ENCODE results near the gene CR1L.
"Not testable (repeated sequence)": the region's sequence is repeated elsewhere in the genome, so short reads cannot be mapped to it uniquely, and the experiment has no call there.

Gene CR1L

GRCh38 chr1:207633226-207633625 is 11.7 kb upstream of the CR1L start:
- DNase-seq (ENCODE audit: low spot score in 2 of 2), result no peak
- Mint-ChIP-seq H3K36me3 (ENCODE audit: insufficient read depth) (no peaks in the 10 kb centered on the region), H3K27ac (ENCODE audit: low read depth) (no peak overlapping the region)

GRCh38 chr1:207633699-207634289 is 11.1 kb upstream of the CR1L start:
- not testable (repeated sequence) for H3K36me3 Mint-ChIP-seq (ENCODE audit: insufficient read depth); ATAC-seq (replicated peaks; ENCODE audit: extremely low read depth, poor library complexity, severe bottlenecking); DNase-seq (ENCODE audit: low spot score in 2 of 2); H3K9me3 Mint-ChIP-seq; H3K4me3 Mint-ChIP-seq; H3K4me1 Mint-ChIP-seq; H3K27ac Mint-ChIP-seq (ENCODE audit: low read depth)
- peaks cover 37% of the 10 kb centered on the region for H3K27me3 Mint-ChIP-seq

More at GRCh38 chr1:207633226-207633625, 11.7 kb upstream of the CR1L start:
- Mint-ChIP-seq H3K4me1 (no peaks in the 10 kb centered on the region), H3K27me3 (peaks cover 31% of the 10 kb centered on the region), H3K9me3 (no peaks in the 10 kb centered on the region), H3K4me3 (no peak overlapping the region)
- no peak for ATAC-seq (replicated peaks; ENCODE audit: extremely low read depth, poor library complexity, severe bottlenecking)

- ATAC-seq (replicated peaks; ENCODE audit: extremely low read depth, poor library complexity, severe bottlenecking); H3K4me3 Mint-ChIP-seq; DNase-seq (ENCODE audit: low spot score in 2 of 2); H3K4me1 Mint-ChIP-seq; H3K27ac Mint-ChIP-seq (ENCODE audit: low read depth); H3K36me3 Mint-ChIP-seq (ENCODE audit: insufficient read depth); H3K9me3 Mint-ChIP-seq: not testable (repeated sequence)
- peaks cover 42% of the 10 kb centered on the region for H3K27me3 Mint-ChIP-seq
Observed at GRCh38 chr1:207634293-207634692, 10.6 kb upstream of the CR1L start.

- H3K4me3 Mint-ChIP-seq; H3K27ac Mint-ChIP-seq (ENCODE audit: low read depth); ATAC-seq (replicated peaks; ENCODE audit: extremely low read depth, poor library complexity, severe bottlenecking); H3K4me1 Mint-ChIP-seq; H3K9me3 Mint-ChIP-seq; H3K36me3 Mint-ChIP-seq (ENCODE audit: insufficient read depth); DNase-seq (ENCODE audit: low spot score in 2 of 2): not testable (repeated sequence)
- H3K27me3 Mint-ChIP-seq, result peaks cover 51% of the 10 kb centered on the region
Observed at GRCh38 chr1:207635569-207636186, 9.3 kb upstream of the CR1L start.

- not testable (repeated sequence) for H3K4me3 Mint-ChIP-seq; H3K36me3 Mint-ChIP-seq (ENCODE audit: insufficient read depth); DNase-seq (ENCODE audit: low spot score in 2 of 2); H3K4me1 Mint-ChIP-seq; H3K27ac Mint-ChIP-seq (ENCODE audit: low read depth); H3K9me3 Mint-ChIP-seq; ATAC-seq (replicated peaks; ENCODE audit: extremely low read depth, poor library complexity, severe bottlenecking)
- peaks cover 63% of the 10 kb centered on the region for H3K27me3 Mint-ChIP-seq
Observed at GRCh38 chr1:207638487-207639145, 6.3 kb upstream of the CR1L start.

- not testable (repeated sequence) for ATAC-seq (replicated peaks; ENCODE audit: extremely low read depth, poor library complexity, severe bottlenecking); H3K27ac Mint-ChIP-seq (ENCODE audit: low read depth); H3K4me1 Mint-ChIP-seq; H3K36me3 Mint-ChIP-seq (ENCODE audit: insufficient read depth); H3K9me3 Mint-ChIP-seq; H3K4me3 Mint-ChIP-seq; DNase-seq (ENCODE audit: low spot score in 2 of 2)
- H3K27me3 Mint-ChIP-seq, result peaks cover 63% of the 10 kb centered on the region
Observed at GRCh38 chr1:207639362-207639761, 5.6 kb upstream of the CR1L start.

- Mint-ChIP-seq H3K4me1 (peaks cover 6% of the 10 kb centered on the region), H3K4me3 (peak overlapping the region; percentile 54), H3K27ac (ENCODE audit: low read depth) (no peak overlapping the region), H3K9me3 (no peaks in the 10 kb centered on the region), H3K36me3 (ENCODE audit: insufficient read depth) (peaks cover 1% of the 10 kb centered on the region), H3K27me3 (peaks cover 50% of the 10 kb centered on the region)
- ATAC-seq (replicated peaks; ENCODE audit: extremely low read depth, poor library complexity, severe bottlenecking) (no peak), DNase-seq (ENCODE audit: low spot score in 2 of 2) (no peak)
Observed at GRCh38 chr1:207644166-207644851, 624 bp upstream of the CR1L start.

GRCh38 chr1:207645635-207646081 is 725 bp downstream of the CR1L start:
- Mint-ChIP-seq H3K9me3 (no peaks in the 10 kb centered on the region), H3K27ac (ENCODE audit: low read depth) (no peak overlapping the region), H3K4me1 (peaks cover 6% of the 10 kb centered on the region), H3K36me3 (ENCODE audit: insufficient read depth) (peaks cover 1% of the 10 kb centered on the region), H3K27me3 (peaks cover 49% of the 10 kb centered on the region), H3K4me3 (peak overlapping the region; percentile 54)
- DNase-seq (ENCODE audit: low spot score in 2 of 2) (no peak), ATAC-seq (replicated peaks; ENCODE audit: extremely low read depth, poor library complexity, severe bottlenecking) (no peak)

- Mint-ChIP-seq H3K36me3 (ENCODE audit: insufficient read depth) (peaks cover 1% of the 10 kb centered on the region), H3K4me3 (no peak overlapping the region)
Observed at GRCh38 chr1:207646171-207646570, 1.2 kb downstream of the CR1L start.

GRCh38 chr1:207646944-207647579 is 2.1 kb downstream of the CR1L start:
- peaks cover 47% of the 10 kb centered on the region for H3K27me3 Mint-ChIP-seq
- H3K36me3 Mint-ChIP-seq (ENCODE audit: insufficient read depth), result peaks cover 1% of the 10 kb centered on the region
- no peak for ATAC-seq (replicated peaks; ENCODE audit: extremely low read depth, poor library complexity, severe bottlenecking)
- no peak overlapping the region for H3K4me3 Mint-ChIP-seq
- H3K9me3 Mint-ChIP-seq, result no peaks in the 10 kb centered on the region
- DNase-seq (ENCODE audit: low spot score in 2 of 2), result no peak
- H3K4me1 Mint-ChIP-seq, result peaks cover 6% of the 10 kb centered on the region
- H3K27ac Mint-ChIP-seq (ENCODE audit: low read depth), result no peak overlapping the region

More at GRCh38 chr1:207646171-207646570, 1.2 kb downstream of the CR1L start:
- peaks cover 6% of the 10 kb centered on the region for H3K4me1 Mint-ChIP-seq
- H3K9me3 Mint-ChIP-seq, result no peaks in the 10 kb centered on the region
- DNase-seq (ENCODE audit: low spot score in 2 of 2), result no peak
- no peak overlapping the region for H3K27ac Mint-ChIP-seq (ENCODE audit: low read depth)
- H3K27me3 Mint-ChIP-seq, result peaks cover 50% of the 10 kb centered on the region
- ATAC-seq (replicated peaks; ENCODE audit: extremely low read depth, poor library complexity, severe bottlenecking), result no peak

- Mint-ChIP-seq H3K36me3 (ENCODE audit: insufficient read depth) (peaks cover 1% of the 10 kb centered on the region), H3K9me3 (no peaks in the 10 kb centered on the region), H3K4me1 (peaks cover 6% of the 10 kb centered on the region), H3K27ac (ENCODE audit: low read depth) (no peak overlapping the region), H3K27me3 (peaks cover 40% of the 10 kb centered on the region), H3K4me3 (no peak overlapping the region)
- no peak for DNase-seq (ENCODE audit: low spot score in 2 of 2)
- no peak for ATAC-seq (replicated peaks; ENCODE audit: extremely low read depth, poor library complexity, severe bottlenecking)
Observed at GRCh38 chr1:207647671-207648333, 2.9 kb downstream of the CR1L start.

Measured in central memory CD8-positive, alpha-beta T cell (primary cell).